GM18867 (cell line): ENCODE results near the gene LAMA3.

Source experiments
- ATAC-seq: cut with Tn5 transposase; IDR thresholded peaks from one replicate; pipeline ENCODE4 v1.9.1; 2021; ENCODE audit warnings: mild to moderate bottlenecking, moderate library complexity; ENCODE audit not compliant: unreplicated experiment

The LAMA3 gene

DNA sequence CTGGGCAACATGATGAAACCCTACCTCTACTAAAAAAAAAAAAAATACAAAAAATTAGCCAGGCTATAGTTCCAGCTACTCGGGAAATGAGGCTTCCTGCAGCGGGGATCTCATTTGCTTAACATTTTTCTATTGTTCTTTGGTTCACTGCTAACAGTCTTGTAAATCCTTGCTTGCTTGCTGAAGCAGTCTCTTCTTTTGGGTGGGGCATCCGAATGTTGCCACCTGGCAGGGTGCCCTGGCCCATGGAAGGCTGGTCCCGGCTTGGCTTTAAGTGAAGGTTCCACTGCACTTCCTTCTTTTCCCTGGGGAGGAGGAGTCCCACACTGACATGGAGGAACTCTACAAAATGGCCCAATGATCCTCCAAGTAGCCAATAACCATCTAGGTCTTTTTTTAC lies 20.5 kb upstream of the LAMA3 start:
- ATAC-seq = no peak

DNA sequence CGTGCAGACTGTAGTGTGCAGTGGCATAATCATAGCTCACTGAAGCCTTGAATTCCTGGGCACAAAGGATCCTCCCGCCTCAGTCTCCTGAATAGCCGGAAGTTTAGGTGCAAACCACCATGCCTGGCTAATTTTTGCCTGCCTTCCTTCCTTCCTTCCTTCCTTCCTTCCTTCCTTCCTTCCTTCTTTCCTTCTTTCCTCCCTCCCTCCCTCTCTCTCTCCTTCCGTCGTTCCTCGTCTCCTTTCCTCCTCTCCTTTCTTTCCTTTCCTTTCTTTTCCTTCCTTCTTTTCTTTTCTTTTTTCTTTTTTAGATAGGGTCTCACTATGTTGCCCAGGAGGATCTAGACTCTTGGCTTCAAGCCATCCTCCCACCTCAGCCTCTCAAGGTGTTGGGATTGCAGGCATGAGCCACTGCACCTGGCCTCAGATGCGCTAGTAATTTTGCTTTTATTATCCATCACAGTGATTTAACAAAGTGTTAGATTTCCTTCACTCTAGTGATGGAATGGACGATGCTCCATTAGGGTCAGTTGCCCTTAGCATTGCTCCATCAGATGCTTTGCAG lies 20.0 kb upstream of the LAMA3 start:
- ATAC-seq = no peak

DNA sequence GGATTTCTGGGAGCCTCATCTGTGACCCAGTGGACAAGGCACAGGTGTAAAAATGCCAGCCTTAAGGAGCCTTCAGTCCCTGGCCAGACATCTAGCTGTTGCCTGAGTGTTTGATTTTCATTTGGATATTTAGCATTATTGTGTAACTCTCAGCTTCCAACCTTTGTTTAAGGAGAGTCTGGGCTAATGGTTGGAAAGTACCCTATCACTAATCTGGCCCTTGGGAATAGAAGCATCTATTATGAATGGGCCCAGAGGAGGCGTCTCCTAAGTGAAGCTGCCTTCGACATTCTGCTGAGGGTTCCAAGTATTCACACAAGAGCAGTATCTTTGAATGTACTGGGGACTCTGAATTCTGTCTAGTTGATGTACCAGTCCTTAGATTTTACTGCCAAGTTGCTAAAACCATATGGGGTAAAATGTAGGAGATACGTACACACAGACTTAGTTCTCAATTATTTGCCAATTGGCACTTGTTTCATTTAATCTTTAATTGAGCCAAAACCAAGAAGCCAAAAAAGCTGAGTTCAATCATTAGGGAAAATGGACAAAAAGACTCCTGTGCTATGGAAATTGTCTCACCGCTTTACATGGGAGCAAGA lies 19.3 kb upstream of the LAMA3 start:
- no peak for ATAC-seq

DNA sequence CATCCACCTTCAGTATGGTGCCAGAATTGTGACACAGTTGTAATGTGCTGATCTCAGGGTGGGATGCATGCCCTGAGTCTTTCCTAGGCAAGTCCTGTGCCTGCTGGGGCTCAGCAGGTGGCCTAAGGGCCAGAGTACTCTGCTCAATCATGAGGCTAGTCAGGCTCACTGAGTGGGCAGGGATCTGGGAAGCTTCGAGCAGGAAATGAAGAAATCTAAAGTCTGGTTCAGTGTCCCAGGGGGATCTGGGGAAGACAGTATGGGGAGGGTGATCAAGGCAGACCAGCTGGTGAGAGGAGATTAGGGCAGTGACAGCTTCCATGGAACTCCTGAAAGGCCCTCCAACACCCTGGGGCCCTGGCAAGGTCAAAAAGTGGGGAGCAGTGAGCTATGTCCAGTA lies 17.7 kb upstream of the LAMA3 start:
- no peak for ATAC-seq

DNA sequence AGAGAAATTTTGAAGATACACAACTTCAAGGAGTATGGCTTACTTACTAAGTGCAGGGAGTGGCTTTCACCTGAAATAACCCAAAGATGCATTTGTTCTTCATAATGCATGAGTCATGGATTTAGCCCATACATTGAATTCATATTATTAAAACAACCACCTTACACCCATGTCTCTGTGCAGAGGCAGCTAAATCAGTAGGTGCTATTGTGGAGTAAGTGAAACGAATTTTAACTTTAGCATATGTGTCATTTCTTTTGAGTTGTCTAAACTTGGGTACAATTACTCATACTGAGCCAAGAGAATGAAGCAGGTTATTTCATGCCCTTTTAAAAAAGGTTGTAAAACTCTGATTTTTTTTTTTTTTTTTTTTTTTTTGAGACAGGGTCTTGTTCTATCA lies 15.5 kb upstream of the LAMA3 start:
- ATAC-seq = no peak

DNA sequence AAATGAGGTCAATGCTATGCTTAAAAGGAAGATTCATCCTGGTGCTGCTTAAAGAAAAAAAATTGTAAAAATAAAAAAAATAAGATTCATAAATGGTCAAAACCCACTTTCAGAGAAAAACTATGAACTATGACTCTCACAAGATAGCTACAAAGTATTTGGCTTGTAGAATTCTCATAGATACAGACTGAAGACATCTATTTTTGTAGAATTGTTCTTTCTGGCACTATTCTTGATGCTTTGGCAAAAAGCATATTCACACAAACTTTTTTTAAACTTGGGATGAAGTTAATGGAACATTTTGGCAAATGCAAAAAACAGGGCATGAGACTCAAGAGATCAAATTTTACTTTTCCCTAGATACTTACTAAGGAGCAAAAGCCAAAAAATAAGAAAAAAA lies 14.0 kb upstream of the LAMA3 start:
- ATAC-seq = no peak

DNA sequence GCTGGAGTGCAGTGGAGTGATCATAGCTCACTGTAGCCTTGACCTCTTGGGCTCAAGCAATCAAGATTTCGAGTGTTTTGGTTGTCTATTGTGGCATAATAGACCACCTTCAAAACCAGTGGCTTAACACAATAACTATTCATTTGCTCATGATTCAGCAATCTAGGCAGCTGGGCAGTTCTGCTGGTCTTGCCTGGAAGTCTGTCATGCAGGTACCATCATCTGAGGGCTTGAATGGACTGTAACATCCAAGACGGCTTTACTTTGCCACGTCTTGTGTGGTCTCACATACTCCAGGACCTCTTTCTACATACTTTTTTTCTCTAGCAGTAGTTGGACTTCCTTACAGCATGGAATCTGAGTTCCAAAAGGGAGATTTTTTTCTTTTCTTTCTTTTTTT lies 13.4 kb upstream of the LAMA3 start:
- no peak for ATAC-seq

DNA sequence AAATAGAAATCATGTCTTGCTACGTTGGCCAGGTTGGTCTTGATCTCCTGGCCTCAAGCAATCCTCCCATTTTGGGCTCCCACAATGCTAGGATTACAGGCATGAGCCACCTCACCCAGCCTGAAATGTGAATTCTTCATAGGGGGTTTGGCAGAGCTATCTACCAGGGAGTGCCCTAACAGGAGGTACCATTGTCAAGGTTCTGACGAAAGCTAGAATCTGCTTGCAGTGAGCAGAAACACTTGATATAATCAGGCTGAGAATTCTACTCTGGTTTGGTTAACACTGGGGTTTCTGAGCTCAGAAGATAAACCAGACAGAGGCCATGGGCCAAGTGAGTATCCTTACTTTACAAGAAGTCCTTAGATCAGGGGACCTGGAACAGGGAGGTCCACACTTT lies 7.2 kb upstream of the LAMA3 start:
- ATAC-seq = peak; percentile 25

DNA sequence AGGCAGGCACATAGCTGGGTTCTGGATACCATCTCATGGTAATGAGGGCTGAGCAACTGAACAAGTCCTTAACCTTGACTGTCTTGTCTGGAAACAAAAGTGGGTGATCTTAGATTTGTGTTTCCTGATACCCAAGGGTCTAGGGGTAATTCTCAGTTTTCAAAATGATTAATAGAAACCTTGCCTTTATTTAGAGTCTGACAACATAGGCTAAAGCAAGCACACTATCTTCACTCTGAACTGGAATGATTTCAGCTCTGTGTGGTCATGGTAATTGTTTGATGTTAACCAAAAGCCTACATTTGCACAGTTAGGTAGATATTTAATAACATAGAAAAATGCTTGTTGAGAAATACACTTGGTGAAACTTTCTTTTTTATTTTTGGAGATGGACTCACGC lies 6.8 kb upstream of the LAMA3 start:
- ATAC-seq = peak; percentile 57

DNA sequence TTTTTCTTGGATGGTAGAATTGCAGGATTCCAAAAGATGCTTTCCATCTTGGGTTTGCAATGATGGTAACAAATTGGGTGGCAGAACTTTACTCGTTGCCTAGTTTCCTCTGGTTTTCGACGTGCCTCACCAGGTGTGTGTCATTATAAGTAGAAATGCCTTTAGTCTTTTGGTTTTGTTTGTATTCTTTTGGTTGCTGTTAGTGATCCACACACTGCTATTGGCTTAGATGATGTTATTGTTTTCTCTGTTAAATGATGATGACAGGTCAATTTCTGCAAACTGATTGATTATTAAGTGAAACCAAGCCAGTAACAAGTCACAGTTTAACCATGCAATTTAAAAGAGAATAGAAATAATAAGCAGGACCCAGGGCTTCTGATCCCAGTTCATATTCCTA lies 6.1 kb upstream of the LAMA3 start:
- ATAC-seq = no peak

DNA sequence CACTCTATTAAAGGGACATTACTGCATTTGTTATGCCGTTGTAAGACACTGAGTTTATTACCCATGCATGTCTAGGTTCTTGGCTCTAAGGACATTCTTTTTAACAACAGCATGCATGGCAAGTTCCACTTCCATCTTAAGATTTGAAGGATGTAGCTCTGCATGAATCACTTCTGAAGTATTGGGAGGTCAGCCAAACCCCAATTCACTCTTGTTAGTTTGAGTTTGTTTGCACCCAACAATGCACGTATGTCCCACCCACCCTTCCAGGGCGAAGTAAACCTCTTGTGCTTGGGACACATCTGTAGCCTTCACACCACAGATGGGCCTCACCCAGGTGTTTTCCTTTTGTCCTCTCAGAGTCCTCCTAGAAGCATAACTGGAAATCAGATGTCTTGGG lies 5.6 kb upstream of the LAMA3 start:
- ATAC-seq = no peak

DNA sequence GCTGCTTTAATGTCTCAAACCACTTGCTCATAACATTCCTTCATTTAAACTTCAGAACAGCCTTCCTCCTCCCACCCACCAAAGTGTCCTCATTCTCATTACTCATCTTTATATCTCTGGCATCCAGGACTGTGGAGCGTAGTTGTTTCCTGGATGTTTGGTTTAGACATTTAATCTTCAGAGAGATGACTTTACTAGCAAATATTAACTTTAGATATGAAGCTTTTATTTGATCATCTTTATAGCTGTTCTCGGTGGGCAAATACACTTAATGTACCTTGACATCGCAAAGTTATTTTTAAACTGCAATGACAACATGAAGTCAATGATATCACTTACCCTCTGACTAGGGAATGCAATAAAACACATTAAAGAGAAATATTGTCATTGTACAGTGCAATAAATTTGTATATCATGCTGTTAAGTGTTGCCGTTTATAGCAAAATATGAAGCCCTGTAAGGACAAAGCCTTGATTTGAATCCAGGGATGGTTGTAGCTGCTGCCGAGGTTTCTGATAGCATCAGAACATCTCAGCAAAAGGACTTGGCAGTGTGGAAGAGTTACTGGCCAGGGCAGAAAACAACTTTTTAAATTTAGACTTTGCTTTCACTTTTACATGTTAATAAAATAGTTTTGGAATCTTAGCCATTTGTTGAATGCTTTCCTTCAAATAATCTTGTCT lies 4.6 kb upstream of the LAMA3 start:
- ATAC-seq = no peak

DNA sequence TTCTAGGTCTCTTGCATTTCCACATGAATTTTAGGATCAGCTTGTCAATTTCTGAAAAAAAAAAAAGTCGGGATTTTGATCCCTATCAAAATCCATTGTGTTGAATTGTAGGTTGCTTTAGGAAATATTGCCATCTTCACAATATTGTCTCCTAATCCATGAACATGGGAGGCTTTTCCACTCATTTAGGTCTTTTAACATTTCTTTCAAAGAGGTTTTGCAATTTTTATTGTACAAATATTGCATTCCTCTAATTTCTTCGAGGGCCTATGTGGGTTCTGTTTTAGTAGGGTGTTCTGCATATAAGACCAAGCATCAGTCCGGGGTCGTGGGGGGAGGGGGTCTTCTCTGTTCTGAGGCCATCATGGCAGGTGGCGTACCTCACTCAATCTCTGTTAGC lies 725 bp upstream of the LAMA3 start:
- ATAC-seq = no peak

DNA sequence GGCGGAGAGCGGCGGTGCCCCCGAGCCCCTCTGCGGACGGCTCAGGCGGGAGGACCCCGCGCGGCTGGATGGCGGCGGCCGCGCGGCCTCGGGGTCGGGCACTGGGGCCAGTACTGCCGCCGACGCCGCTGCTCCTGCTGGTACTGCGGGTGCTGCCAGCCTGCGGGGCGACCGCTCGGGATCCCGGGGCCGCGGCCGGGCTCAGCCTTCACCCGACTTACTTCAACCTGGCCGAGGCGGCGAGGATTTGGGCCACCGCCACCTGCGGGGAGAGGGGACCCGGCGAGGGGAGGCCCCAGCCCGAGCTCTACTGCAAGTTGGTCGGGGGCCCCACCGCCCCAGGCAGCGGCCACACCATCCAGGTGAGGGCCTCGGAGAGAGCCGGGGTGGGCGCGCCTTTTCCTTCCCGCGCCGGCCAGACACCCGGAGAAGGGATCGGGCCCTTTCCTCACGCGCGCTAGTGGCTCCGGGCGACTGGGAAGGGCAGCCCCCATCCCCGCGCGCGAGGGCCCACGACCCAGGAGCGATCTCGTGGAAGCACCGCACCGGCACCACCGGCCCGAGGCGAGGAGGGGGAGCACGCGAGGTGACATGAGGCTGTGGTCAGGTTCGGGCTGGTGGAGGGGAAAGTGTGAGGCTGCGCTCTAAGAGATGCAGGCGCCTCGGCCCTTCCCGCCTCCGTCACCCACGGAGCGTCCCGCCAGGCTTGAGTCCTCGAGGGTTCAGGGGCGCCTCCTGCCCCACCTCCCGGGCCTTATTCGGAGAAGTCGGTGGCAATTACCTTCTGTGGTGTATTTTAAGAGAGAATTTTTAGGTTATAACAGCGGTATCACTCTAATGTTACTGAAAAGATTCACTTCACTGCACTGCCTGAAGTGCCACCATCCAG lies 607 bp downstream of the LAMA3 start:
- no peak for ATAC-seq

DNA sequence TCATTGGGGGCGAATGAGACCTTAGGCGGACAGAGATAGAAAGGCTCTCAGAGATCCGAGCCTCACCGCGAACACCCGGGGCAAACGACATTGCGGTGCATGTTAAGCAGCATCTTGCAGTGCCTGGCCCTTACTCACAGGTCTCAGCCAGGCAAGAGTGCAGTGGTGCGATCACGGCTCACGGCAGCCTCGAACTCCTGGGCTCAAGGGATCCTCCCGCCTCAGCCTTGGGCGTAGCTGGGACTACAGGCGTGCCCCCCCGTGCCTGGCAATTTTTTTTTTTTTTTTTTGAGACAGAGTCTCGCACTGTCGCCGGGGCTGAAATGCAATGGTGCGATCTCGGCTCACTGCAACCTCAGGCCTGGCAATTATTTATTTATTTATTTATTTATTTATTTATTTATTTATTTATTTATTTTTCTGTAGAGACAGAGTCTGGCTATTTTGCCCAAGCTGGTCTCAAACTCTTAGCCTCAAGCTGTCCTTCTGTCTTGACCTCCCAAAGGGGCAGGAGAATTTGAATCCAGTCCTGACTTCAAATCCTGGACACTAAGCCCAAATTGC lies 1.3 kb downstream of the LAMA3 start:
- no peak for ATAC-seq

DNA sequence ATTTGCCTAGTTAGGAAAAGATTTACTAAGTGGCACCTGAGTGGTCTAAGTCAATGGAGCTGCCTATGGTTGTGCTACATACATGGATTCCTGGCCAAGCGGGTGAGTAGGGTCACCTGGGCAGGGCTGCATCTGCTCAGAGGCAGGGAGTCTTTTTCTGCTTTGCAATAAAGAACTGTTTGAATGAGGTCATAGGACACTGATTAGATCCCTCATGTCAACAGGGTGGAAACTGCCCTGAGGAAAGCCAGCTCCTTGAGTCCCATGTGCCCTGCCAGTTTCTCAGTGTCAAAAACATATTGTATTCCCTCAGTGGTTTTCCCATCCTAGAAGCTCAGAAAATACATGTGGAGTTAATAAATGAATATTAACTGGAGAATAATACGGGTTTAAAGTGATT lies 4.6 kb downstream of the LAMA3 start:
- ATAC-seq = no peak

DNA sequence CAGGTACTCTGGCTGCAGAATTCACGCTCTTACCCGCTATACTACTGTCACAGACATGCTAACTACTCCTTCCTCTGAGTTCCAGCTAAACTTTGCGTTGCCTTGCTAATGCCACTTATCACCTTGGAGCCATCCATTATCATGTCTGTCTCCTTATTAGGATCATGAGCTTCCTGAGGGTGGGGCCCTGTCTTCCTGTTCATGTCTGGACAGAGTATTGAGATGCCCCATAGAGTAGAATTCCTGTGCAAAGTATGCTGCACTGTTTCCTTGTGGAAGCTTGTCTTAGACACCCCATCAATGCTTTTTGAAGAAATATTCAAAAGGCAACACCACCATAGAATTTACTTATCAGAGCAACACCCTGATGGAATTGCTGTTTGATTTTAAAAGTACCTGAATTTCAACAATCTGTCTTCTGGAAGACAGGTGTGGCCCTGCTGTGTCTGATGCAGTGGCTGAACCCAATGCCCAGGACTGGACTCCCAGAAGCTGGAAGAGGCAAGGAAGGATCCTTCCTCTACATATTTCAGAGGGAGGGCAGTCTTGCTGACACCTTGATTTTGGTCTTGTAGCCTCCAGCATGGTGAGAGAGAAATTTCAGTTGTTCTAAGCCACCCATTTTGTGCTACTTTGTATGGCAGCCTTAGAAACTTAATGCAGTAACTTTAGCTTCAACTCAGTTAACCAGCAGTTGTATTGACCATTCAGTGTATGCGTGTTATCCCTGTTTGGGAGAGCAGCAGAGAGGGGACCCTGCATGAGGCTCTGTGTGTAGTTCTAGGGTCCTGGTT lies 5.6 kb downstream of the LAMA3 start:
- no peak for ATAC-seq

DNA sequence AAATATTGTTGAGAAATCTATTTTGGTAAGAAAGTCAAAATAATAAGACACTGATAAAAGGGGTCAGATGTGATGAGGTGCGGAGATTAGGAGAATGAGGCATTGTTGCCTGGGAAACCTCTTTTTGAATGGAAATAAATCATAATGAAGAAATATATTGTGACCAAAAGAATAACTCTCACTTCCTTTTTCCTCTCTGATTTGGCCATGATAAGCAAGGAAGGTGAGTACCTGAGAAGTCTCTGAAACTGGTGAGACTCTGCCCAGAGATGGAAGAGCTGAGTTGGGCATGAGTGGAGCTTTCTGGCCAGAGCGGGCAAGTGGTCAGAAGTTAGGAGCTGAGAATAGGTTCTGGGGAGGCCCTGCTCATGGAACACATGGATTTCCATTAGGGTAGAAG lies 11.8 kb downstream of the LAMA3 start:
- ATAC-seq = no peak

DNA sequence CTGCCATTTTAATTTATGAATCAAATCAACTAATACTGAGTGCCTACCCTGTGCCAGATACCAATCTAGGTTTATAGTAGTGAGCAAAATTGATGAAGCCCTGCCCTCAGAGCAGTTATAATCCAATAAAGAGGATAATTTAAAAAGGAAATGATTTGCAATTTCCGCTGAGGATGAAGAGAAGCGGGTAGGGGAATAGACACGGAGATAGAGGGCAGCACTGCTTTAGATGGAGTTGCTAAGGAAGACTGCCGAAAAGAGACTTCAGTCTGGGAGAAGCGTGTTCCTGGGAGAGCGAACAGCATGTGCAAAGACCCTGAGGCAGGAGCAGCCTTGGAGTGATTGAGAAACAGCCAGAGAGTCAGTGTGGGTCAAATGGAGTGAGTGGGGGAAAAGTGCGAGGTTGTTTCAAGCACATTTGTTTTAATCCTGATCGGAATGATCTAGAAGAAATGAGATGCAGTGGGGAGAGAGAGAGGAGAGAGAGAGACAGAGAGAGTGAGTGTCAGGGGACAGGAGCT lies 12.4 kb downstream of the LAMA3 start:
- ATAC-seq = no peak

DNA sequence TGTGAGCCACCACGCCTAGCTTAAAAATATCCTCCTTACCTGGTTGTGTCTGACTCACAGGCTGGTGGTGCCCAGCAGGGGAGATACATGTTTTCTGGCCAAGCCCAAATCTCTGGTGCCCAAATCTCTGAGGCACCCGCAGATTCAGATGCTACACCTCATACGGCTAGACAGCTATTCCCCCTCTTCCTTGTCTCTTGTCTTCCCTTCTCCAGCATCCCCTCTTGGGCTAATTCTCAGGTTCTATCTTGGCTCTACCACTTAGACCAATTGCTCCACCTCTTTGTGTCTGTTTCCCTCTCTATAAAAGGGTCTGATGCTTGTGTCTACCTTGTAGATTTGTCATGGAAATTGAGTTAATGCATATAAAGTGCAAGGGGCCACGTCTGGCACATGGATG lies 13.4 kb downstream of the LAMA3 start:
- no peak for ATAC-seq
